HG02938 (cell line): ENCODE measurements around the gene TMEM25.
"Not testable (repeated sequence)": the region's sequence is repeated elsewhere in the genome, so short reads cannot be mapped to it uniquely, and the experiment has no call there.

Experiments
- ATAC-seq: cut with Tn5 transposase; IDR thresholded peaks from one replicate; pipeline ENCODE4 v1.9.1; 2021; ENCODE audit warnings: mild to moderate bottlenecking, moderate library complexity; ENCODE audit not compliant: unreplicated experiment

The TMEM25 gene

GRCh38 chr11:118574636-118575035 lies 43.6 kb downstream of the TMEM25 start:
- ATAC-seq: no peak

GRCh38 chr11:118577995-118578394 lies 47.0 kb downstream of the TMEM25 start:
- not testable (repeated sequence) for ATAC-seq

GRCh38 chr11:118581057-118581456 lies 50.1 kb downstream of the TMEM25 start:
- ATAC-seq: no peak
